H1 (cell line): ENCODE measurements around the gene NR3C1. TPM values are rescaled to one million over a fixed set of nuclear protein-coding genes. Genes with fewer than 3 reads are reported as not detected.

ENCODE experiments used
- BRCA1 ChIP-seq: IDR thresholded peaks from 2 replicates; pipeline ENCODE4 v1.6.1; 2012; ENCODE audit warnings: low read depth, low read length, improper control_type of control experiment
- CHD2 ChIP-seq: IDR thresholded peaks from 2 replicates; pipeline ENCODE4 v1.6.1; 2012; ENCODE audit warnings: low read length, improper control_type of control experiment
- POLR2AphosphoS5 ChIP-seq: IDR thresholded peaks from 2 replicates; pipeline ENCODE4 v1.6.1; 2011; ENCODE audit warnings: low read depth, low read length
- RAD21 ChIP-seq, 2 experiments: IDR thresholded peaks in 1 of 2; conservative IDR thresholded peaks in 1 of 2; 2 replicates each; pipeline ENCODE4 v1.6.1; 2011; ENCODE audit warnings: low read depth in 2 of 2, low read length in 2 of 2, improper control_type of control experiment in 1 of 2, inconsistent platforms in 1 of 2, mild to moderate bottlenecking in 1 of 2, moderate library complexity in 1 of 2
- RBBP5 ChIP-seq: IDR thresholded peaks from 2 replicates; pipeline ENCODE4 v1.7.1; 2012; ENCODE audit warnings: low read depth, mild to moderate bottlenecking, inconsistent platforms, low read length, moderate library complexity, borderline replicate concordance
- RXRA ChIP-seq: IDR thresholded peaks from 2 replicates; pipeline ENCODE4 v1.6.1; 2011; ENCODE audit warnings: low read depth, mild to moderate bottlenecking, low read length, moderate library complexity; ENCODE audit not compliant: insufficient read depth
- SAP30 ChIP-seq: fragments of 300-600 bp; sonication (generic); IDR thresholded peaks from 2 replicates; pipeline ENCODE4 v1.7.1; 2012; ENCODE audit warnings: low read length, moderate library complexity, mild to moderate bottlenecking, inconsistent platforms; ENCODE audit not compliant: insufficient read depth, insufficient replicate concordance
- TAF1 ChIP-seq: IDR thresholded peaks from 2 replicates; pipeline ENCODE4 v1.6.1; 2011; ENCODE audit warnings: mild to moderate bottlenecking, low read depth, low read length
- polyA plus RNA-seq, 7 experiments: library from polyadenylated mRNA; depleted of rRNA in 3 of 7; stranded (reverse) in 5 of 7; unstranded in 2 of 7; fragments of >200 nt in 5 of 7; fragments of 200-250 nt in 2 of 7; gene quantifications; 1 replicate in 5 of 7; 2 replicates in 1 of 7; 4 replicates in 1 of 7; pipeline versions ENCODE4 v1.2.1 to v1.2.3, GENCODE V29; 2011 to 2013; ENCODE audit warnings: missing spikeins in 2 of 7, mixed read lengths in 2 of 7
- total RNA-seq: library from RNA; stranded (reverse); fragmentation: NEBNext Ultra II Directional; extraction: Animal tissue kit (Norgen Biotek cat#: 25700); gene quantifications from 2 replicates; pipeline ENCODE4 v1.2.1, GENCODE V29; 2021
- TF ChIP-seq, protein P1 (sequence below): fragments of 300-600 bp; sonication (generic); IDR thresholded peaks from 2 replicates; pipeline ENCODE4 v1.7.1; 2012; ENCODE audit warnings: low read length, moderate library complexity, mild to moderate bottlenecking, inconsistent platforms; ENCODE audit not compliant: insufficient replicate concordance

NR3C1 gene
- total and polyA plus RNA-seq, 2 of the 8 experiments (the other 6 are each of a cell fraction or from before 2014, with no cell fraction given), result 1.7 to 5.4 TPM

GRCh38 chr5:143297756-143298155, 105.7 kb downstream of the NR3C1 start (continued):
- TF ChIP-seq, protein P1, sequence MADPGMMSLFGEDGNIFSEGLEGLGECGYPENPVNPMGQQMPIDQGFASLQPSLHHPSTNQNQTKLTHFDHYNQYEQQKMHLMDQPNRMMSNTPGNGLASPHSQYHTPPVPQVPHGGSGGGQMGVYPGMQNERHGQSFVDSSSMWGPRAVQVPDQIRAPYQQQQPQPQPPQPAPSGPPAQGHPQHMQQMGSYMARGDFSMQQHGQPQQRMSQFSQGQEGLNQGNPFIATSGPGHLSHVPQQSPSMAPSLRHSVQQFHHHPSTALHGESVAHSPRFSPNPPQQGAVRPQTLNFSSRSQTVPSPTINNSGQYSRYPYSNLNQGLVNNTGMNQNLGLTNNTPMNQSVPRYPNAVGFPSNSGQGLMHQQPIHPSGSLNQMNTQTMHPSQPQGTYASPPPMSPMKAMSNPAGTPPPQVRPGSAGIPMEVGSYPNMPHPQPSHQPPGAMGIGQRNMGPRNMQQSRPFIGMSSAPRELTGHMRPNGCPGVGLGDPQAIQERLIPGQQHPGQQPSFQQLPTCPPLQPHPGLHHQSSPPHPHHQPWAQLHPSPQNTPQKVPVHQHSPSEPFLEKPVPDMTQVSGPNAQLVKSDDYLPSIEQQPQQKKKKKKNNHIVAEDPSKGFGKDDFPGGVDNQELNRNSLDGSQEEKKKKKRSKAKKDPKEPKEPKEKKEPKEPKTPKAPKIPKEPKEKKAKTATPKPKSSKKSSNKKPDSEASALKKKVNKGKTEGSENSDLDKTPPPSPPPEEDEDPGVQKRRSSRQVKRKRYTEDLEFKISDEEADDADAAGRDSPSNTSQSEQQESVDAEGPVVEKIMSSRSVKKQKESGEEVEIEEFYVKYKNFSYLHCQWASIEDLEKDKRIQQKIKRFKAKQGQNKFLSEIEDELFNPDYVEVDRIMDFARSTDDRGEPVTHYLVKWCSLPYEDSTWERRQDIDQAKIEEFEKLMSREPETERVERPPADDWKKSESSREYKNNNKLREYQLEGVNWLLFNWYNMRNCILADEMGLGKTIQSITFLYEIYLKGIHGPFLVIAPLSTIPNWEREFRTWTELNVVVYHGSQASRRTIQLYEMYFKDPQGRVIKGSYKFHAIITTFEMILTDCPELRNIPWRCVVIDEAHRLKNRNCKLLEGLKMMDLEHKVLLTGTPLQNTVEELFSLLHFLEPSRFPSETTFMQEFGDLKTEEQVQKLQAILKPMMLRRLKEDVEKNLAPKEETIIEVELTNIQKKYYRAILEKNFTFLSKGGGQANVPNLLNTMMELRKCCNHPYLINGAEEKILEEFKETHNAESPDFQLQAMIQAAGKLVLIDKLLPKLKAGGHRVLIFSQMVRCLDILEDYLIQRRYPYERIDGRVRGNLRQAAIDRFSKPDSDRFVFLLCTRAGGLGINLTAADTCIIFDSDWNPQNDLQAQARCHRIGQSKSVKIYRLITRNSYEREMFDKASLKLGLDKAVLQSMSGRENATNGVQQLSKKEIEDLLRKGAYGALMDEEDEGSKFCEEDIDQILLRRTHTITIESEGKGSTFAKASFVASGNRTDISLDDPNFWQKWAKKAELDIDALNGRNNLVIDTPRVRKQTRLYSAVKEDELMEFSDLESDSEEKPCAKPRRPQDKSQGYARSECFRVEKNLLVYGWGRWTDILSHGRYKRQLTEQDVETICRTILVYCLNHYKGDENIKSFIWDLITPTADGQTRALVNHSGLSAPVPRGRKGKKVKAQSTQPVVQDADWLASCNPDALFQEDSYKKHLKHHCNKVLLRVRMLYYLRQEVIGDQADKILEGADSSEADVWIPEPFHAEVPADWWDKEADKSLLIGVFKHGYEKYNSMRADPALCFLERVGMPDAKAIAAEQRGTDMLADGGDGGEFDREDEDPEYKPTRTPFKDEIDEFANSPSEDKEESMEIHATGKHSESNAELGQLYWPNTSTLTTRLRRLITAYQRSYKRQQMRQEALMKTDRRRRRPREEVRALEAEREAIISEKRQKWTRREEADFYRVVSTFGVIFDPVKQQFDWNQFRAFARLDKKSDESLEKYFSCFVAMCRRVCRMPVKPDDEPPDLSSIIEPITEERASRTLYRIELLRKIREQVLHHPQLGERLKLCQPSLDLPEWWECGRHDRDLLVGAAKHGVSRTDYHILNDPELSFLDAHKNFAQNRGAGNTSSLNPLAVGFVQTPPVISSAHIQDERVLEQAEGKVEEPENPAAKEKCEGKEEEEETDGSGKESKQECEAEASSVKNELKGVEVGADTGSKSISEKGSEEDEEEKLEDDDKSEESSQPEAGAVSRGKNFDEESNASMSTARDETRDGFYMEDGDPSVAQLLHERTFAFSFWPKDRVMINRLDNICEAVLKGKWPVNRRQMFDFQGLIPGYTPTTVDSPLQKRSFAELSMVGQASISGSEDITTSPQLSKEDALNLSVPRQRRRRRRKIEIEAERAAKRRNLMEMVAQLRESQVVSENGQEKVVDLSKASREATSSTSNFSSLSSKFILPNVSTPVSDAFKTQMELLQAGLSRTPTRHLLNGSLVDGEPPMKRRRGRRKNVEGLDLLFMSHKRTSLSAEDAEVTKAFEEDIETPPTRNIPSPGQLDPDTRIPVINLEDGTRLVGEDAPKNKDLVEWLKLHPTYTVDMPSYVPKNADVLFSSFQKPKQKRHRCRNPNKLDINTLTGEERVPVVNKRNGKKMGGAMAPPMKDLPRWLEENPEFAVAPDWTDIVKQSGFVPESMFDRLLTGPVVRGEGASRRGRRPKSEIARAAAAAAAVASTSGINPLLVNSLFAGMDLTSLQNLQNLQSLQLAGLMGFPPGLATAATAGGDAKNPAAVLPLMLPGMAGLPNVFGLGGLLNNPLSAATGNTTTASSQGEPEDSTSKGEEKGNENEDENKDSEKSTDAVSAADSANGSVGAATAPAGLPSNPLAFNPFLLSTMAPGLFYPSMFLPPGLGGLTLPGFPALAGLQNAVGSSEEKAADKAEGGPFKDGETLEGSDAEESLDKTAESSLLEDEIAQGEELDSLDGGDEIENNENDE, result no peak
- TF ChIP-seq SAP30 (no peak), BRCA1 (no peak), RBBP5 (no peak), POLR2AphosphoS5 (no peak), CHD2 (no peak), RAD21 (IDR thresholded peaks at IDR 0.05 in 1 of 2, conservative IDR thresholded peaks at IDR 0.05 in 1 of 2; ENCODE audit: low read depth in 2 of 2, low read length in 2 of 2) (no peak), RXRA (no peak), TAF1 (no peak)
